Measurements from ENCODE around the gene TXNRD2.
A peak's percentile ranks its signal among the peaks of the same experiment; 100 is the strongest.

Gene TXNRD2

DNA sequence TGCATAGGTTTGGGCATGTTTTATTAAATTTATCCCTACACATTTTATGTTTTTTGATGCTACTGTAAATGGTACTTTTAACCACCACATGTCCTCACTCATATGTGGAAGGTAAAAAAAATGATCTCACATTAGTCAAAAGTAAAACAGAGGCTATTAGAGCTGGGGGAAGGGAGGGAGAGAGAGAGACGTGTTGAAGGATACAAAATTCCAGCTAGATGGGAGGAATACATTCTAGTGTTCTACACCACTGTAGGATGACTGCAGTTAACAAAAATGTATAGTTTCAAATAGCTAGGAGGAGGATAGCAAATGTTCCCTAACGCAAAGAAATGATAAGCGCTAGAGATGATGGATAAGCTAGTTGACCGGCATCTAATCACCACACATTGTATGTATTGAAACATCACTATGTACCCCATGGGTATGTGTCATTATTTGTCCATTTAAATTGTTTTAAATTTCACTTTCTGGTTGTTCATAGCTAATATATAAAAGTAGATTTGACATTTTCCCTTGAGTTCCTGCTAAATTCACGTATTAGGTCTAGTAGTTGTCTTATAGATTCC, 77.0 kb downstream of the TXNRD2 start:
- DNase-seq (ENCODE audit: low read depth, low spot score): no peak
- Histone ChIP-seq H3K4me3 (ENCODE audit: insufficient read length, low read depth) (no peak overlapping the region), H3K27me3 (ENCODE audit: insufficient read depth, insufficient read length) (no peaks in the 10 kb centered on the region), H3K9ac (ENCODE audit: insufficient read length, low read depth) (no peak overlapping the region), H3K9me3 (ENCODE audit: insufficient read depth, low read length) (no peaks in the 10 kb centered on the region), H3K4me1 (ENCODE audit: insufficient read depth, insufficient read length) (peaks cover 5% of the 10 kb centered on the region), H3K36me3 (ENCODE audit: insufficient read depth, insufficient read length, low read length) (no peaks in the 10 kb centered on the region)
- TF ChIP-seq SUZ12 (IDR thresholded peaks at IDR 0.05; ENCODE audit: extremely low read depth, insufficient read depth, insufficient read length) (no peak), YY1 (IDR thresholded peaks at IDR 0.05; ENCODE audit: insufficient read depth, insufficient read length) (no peak), ZNF274 (IDR thresholded peaks at IDR 0.05; ENCODE audit: low read depth, low read length) (no peak)

DNA sequence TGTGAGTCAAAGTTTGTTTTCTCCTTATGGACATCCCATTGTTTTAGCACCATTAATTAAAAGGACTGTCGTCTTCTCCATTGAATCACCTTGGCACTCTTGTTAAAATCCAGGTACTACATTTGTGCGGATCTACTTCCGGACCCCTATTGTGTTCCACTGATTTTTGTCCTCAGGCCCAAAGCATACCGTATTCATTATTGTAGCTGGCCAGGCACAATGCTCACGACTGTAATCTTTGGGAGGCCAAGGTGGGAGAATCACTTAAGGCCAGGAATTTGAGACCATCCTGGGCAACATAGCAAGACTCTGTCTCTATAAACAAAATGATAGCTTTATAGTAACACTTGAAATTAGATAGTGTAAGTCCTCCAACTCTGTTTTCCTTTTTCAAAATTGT, 78.0 kb downstream of the TXNRD2 start:
- TF ChIP-seq YY1 (IDR thresholded peaks at IDR 0.05; ENCODE audit: insufficient read depth, insufficient read length): no peak
- TF ChIP-seq SUZ12 (IDR thresholded peaks at IDR 0.05; ENCODE audit: extremely low read depth, insufficient read depth, insufficient read length): no peak
- no peak for TF ChIP-seq ZNF274 (IDR thresholded peaks at IDR 0.05; ENCODE audit: low read depth, low read length)
- H3K4me1 ChIP-seq (ENCODE audit: insufficient read depth, insufficient read length): peaks cover 3% of the 10 kb centered on the region
- no peaks in the 10 kb centered on the region for H3K27me3 ChIP-seq (ENCODE audit: insufficient read depth, insufficient read length)
- no peak for DNase-seq (ENCODE audit: low read depth, low spot score)
- H3K9me3 ChIP-seq (ENCODE audit: insufficient read depth, low read length): no peaks in the 10 kb centered on the region
- no peak overlapping the region for H3K9ac ChIP-seq (ENCODE audit: insufficient read length, low read depth)
- no peaks in the 10 kb centered on the region for H3K36me3 ChIP-seq (ENCODE audit: insufficient read depth, insufficient read length, low read length)
- no peak overlapping the region for H3K4me3 ChIP-seq (ENCODE audit: insufficient read length, low read depth)

DNA sequence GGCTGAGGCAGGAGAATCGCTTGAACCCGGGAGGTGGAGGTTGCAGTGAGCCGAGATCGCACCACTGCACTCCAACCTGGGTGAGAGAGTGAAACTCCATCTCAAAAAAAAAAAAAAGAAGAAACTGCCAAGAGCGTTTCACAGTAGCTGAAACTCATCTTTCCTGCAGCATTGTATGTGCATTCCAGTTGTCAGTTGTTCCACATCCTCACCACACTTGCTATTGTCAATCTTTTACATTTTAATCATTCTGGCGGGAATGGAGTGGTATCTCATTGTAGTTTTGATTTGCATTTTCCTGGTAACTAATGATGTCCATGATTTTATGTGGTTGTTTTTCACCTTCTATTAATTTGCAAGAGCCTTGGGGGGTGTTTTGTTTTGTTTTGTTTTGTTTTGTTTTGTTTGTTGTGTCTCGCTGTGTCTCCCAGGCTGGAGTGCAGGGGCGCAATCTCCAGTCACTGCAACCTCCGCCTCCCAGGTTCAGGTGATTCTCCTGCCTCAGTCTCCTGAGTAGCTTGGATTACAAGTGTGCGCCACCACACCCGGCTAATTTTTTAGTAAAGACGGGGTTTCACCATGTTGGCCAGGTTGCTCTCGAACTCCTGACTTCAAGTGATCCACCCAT, 78.9 kb downstream of the TXNRD2 start:
- H3K9ac ChIP-seq (ENCODE audit: insufficient read length, low read depth): no peak overlapping the region
- no peak overlapping the region for H3K4me3 ChIP-seq (ENCODE audit: insufficient read length, low read depth)
- H3K9me3 ChIP-seq (ENCODE audit: insufficient read depth, low read length): no peaks in the 10 kb centered on the region
- no peaks in the 10 kb centered on the region for H3K27me3 ChIP-seq (ENCODE audit: insufficient read depth, insufficient read length)
- no peaks in the 10 kb centered on the region for H3K4me1 ChIP-seq (ENCODE audit: insufficient read depth, insufficient read length)
- TF ChIP-seq ZNF274 (IDR thresholded peaks at IDR 0.05; ENCODE audit: low read depth, low read length): no peak
- TF ChIP-seq YY1 (IDR thresholded peaks at IDR 0.05; ENCODE audit: insufficient read depth, insufficient read length): no peak
- no peak for TF ChIP-seq SUZ12 (IDR thresholded peaks at IDR 0.05; ENCODE audit: extremely low read depth, insufficient read depth, insufficient read length)
- no peaks in the 10 kb centered on the region for H3K36me3 ChIP-seq (ENCODE audit: insufficient read depth, insufficient read length, low read length)
- DNase-seq (ENCODE audit: low read depth, low spot score): no peak

DNA sequence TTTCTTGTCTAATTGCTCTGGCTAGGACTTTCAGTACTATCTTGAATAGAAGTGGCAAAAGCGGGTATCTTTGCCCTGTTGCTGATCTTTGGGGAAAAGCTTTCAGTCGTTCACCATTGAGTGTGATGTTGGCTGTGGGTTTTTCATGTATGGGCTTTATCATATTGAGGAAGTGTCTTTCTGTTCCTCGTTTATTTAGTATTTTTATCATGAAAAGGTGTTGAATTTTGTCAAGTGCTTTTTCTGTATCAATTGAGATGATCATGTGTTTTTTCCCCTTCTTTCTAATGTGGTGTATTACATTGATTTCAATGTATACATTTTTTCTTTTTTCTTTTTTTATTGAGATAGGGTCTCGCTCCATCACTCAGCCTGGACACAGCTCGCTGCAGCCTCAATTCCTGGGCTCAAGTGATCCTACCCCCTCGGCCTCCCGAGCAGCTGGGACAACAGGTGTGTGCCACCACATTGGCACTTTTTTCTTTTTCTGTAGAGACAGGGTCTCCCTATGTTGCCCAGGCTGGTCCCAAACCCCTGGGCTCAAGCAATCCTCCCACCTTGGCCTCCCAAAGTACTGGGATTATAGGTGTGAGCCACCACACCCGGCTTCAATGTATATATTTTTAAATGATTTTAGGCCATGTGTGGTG, 81.6 kb downstream of the TXNRD2 start:
- TF ChIP-seq SUZ12 (IDR thresholded peaks at IDR 0.05; ENCODE audit: extremely low read depth, insufficient read depth, insufficient read length) (no peak), ZNF274 (IDR thresholded peaks at IDR 0.05; ENCODE audit: low read depth, low read length) (no peak)
- H3K4me3 ChIP-seq (ENCODE audit: insufficient read length, low read depth): no peak overlapping the region
- no peaks in the 10 kb centered on the region for H3K9me3 ChIP-seq (ENCODE audit: insufficient read depth, low read length)
- H3K36me3 ChIP-seq (ENCODE audit: insufficient read depth, insufficient read length, low read length): peaks cover 6% of the 10 kb centered on the region
- no peak overlapping the region for H3K9ac ChIP-seq (ENCODE audit: insufficient read length, low read depth)
- no peaks in the 10 kb centered on the region for H3K27me3 ChIP-seq (ENCODE audit: insufficient read depth, insufficient read length)
- H3K4me1 ChIP-seq (ENCODE audit: insufficient read depth, insufficient read length): no peaks in the 10 kb centered on the region
- no peak for DNase-seq (ENCODE audit: low read depth, low spot score)

DNA sequence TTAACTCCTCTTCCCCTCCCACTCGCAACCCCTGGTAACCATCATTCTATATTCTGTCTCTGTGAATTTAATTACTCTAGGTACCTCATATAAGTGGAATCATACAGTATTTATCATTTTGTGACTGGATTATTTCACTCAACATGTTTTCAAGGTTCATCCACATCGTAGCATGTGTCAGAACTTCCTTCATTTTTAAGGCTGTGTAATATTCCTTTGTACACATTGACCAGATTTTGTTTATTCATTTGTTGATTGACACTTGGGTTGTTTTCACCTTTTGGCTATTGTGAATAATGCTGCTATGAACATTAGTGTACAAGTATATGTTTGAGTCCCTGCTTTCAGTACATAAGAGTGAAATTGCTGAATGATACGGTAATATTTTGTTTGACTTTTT, 84.2 kb downstream of the TXNRD2 start:
- Histone ChIP-seq H3K27me3 (ENCODE audit: insufficient read depth, insufficient read length) (no peaks in the 10 kb centered on the region), H3K4me3 (ENCODE audit: insufficient read length, low read depth) (no peak overlapping the region), H3K9ac (ENCODE audit: insufficient read length, low read depth) (no peak overlapping the region), H3K9me3 (ENCODE audit: insufficient read depth, low read length) (no peaks in the 10 kb centered on the region), H3K4me1 (ENCODE audit: insufficient read depth, insufficient read length) (peaks cover 4% of the 10 kb centered on the region), H3K36me3 (ENCODE audit: insufficient read depth, insufficient read length, low read length) (peaks cover 14% of the 10 kb centered on the region)
- TF ChIP-seq YY1 (IDR thresholded peaks at IDR 0.05; ENCODE audit: insufficient read depth, insufficient read length) (no peak), ZNF274 (IDR thresholded peaks at IDR 0.05; ENCODE audit: low read depth, low read length) (no peak), SUZ12 (IDR thresholded peaks at IDR 0.05; ENCODE audit: extremely low read depth, insufficient read depth, insufficient read length) (no peak)
- DNase-seq (ENCODE audit: low read depth, low spot score): no peak

DNA sequence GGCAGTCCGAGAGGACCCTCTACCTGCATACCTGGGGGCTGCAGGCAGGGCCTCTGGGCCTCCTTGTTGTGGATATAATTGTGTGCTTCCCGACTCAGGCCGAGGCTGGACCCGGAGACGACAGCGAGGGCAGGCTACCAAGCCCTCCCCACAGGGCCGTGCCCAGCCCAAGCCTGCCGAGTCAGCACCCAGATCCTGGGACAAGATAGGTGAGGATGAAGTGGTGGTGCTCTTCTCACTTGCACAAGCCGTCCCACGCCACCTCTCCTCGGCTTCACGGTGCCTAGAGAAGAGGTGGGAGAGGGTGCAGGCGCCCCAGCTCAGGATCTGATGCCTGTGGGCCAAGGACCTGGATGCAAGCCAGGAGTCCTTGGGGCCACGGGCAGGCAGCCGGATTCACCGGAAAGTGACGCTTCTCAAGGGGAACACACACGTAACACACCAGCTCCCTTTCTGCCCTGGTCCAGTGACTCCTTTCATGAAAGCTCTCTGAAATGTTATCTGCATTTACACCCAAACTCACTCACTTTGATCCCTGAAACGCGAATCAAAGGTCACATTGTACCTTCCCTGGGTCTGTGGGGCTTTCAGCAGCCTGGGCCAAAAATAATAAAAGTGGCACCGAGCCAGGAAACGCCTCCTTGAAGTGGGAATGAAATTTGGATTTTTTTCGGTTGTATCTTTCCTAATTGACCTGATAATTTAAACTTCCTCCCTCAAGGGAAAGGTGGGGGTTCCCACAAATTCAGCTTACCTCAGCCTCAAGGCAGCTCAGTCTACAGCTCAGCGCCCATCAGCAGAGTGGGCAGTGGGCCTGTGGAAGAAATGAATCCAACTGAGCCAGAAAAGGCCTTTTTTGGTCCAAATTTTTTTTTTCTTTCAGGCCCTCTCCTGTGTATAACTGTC, 85.9 kb downstream of the TXNRD2 start:
- Histone ChIP-seq H3K4me1 (ENCODE audit: insufficient read depth, insufficient read length) (peaks cover 8% of the 10 kb centered on the region), H3K27me3 (ENCODE audit: insufficient read depth, insufficient read length) (no peaks in the 10 kb centered on the region), H3K36me3 (ENCODE audit: insufficient read depth, insufficient read length, low read length) (peaks cover 30% of the 10 kb centered on the region), H3K9me3 (ENCODE audit: insufficient read depth, low read length) (no peaks in the 10 kb centered on the region), H3K9ac (ENCODE audit: insufficient read length, low read depth) (peak overlapping the region; percentile 97), H3K4me3 (ENCODE audit: insufficient read length, low read depth) (peak overlapping the region; percentile 96)
- no peak for DNase-seq (ENCODE audit: low read depth, low spot score)
- no peak for TF ChIP-seq SUZ12 (IDR thresholded peaks at IDR 0.05; ENCODE audit: extremely low read depth, insufficient read depth, insufficient read length)
- TF ChIP-seq ZNF274 (IDR thresholded peaks at IDR 0.05; ENCODE audit: low read depth, low read length): no peak
- TF ChIP-seq YY1 (IDR thresholded peaks at IDR 0.05; ENCODE audit: insufficient read depth, insufficient read length): no peak

All from NT2/D1 (cell line).